ENCODE measurements around the gene JMY. TPM values are rescaled to one million over a fixed set of nuclear protein-coding genes. Genes with fewer than 3 reads are reported as not detected.

Gene JMY
- total and polyA plus RNA-seq, 3 donors from 2014 or later: 13.6 to 31.6 (median 26.6) TPM

DNA sequence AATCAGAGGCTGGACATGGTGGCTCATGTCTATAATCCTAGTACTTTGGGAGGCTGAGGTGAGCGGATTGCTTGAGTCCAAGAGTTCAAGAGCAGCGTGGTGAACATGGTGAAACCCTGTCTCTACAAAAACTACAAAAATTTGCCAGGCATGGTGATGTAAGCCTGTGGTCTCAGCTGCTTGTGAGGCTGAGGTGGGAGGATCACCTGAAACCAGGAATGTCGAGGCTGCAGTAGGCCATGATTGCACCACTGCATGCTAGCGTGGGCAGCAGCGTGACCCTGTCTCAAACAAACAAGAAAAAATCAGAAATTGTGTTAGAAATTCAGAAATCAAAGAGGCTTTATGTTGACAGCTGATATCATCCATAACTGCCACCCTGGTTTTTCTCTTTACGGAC lies 21.4 kb downstream of the JMY start:
- no peak for DNase-seq
- H3K9me3 ChIP-seq: no peaks in the 10 kb centered on the region
- H3K27me3 ChIP-seq: no peaks in the 10 kb centered on the region
- H3K4me1 ChIP-seq: no peaks in the 10 kb centered on the region
- H3K4me3 ChIP-seq: no peak overlapping the region
- intact Hi-C loops (cut with DNase I; ENCODE audit: low total_unique reads): no loop called here
- no peak overlapping the region for H3K27ac ChIP-seq
- 95 to 98% methylated on average over 6 of the region's 6 CpGs for WGBS, 2 donors
- no peaks in the 10 kb centered on the region for H3K36me3 ChIP-seq (ENCODE audit: low read depth, missing control alignments)
- TF ChIP-seq POLR2A (IDR thresholded peaks at IDR 0.05) (no peak), CTCF (IDR thresholded peaks at IDR 0.05) (no peak)

DNA sequence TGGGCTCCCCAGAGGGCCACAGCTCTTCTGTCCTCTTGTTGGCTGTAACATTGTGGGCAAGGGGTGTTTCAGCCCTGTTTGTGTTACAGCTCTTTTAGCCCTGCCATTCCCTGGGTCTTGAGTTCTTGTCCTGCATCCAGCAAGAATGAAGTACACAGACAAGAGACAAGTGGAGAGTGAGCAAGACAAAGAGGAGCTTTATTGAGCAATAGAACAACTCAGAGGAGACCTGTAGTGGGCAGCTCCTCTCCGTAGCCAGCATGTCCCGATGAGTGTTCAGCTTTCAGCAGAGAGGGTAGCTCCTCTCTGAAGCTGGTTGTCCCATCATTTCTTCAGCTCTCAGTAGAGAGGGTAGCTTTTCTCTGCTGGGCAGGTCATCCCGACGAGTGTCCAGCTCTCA lies 22.9 kb downstream of the JMY start:
- intact Hi-C loops (cut with DNase I; ENCODE audit: low total_unique reads): no loop called here
- no peaks in the 10 kb centered on the region for H3K9me3 ChIP-seq
- no peak for TF ChIP-seq CTCF (IDR thresholded peaks at IDR 0.05)
- no peak for TF ChIP-seq POLR2A (IDR thresholded peaks at IDR 0.05)
- DNase-seq: no peak
- H3K27ac ChIP-seq: no peak overlapping the region
- no peaks in the 10 kb centered on the region for H3K4me1 ChIP-seq
- no peaks in the 10 kb centered on the region for H3K27me3 ChIP-seq
- no peaks in the 10 kb centered on the region for H3K36me3 ChIP-seq (ENCODE audit: low read depth, missing control alignments)
- WGBS, 2 donors: 91 to 96% methylated on average over 4 of the region's 4 CpGs
- H3K4me3 ChIP-seq: no peak overlapping the region

DNA sequence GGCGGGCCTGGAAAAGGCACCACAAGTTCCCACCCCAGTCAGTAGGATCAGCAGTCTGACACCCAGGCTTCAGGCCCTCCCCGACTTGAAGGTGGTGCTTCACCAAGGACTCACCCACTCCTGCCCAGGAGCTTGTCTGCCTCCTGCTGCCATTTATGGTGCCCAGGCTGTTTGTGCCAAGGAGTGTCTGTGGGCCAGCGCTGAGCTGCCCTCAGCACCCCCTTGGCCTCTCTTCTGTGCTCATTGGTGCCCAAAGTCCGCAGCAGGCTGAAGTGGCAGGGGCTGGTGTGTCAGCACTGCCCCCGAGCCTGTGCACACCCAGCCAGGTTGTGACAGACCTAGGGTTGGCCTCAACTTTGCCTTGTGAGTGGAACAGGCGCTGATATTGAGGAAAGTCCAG lies 23.5 kb downstream of the JMY start:
- no peaks in the 10 kb centered on the region for H3K9me3 ChIP-seq
- TF ChIP-seq CTCF (IDR thresholded peaks at IDR 0.05) (no peak), POLR2A (IDR thresholded peaks at IDR 0.05) (no peak)
- no peaks in the 10 kb centered on the region for H3K27me3 ChIP-seq
- no peak overlapping the region for H3K27ac ChIP-seq
- intact Hi-C loops (cut with DNase I; ENCODE audit: low total_unique reads): no loop called here
- no peaks in the 10 kb centered on the region for H3K36me3 ChIP-seq (ENCODE audit: low read depth, missing control alignments)
- 60 to 84% methylated on average over 1 to 6 of the region's 6 CpGs for WGBS, 2 donors
- H3K4me1 ChIP-seq: no peaks in the 10 kb centered on the region
- no peak for DNase-seq
- no peak overlapping the region for H3K4me3 ChIP-seq

DNA sequence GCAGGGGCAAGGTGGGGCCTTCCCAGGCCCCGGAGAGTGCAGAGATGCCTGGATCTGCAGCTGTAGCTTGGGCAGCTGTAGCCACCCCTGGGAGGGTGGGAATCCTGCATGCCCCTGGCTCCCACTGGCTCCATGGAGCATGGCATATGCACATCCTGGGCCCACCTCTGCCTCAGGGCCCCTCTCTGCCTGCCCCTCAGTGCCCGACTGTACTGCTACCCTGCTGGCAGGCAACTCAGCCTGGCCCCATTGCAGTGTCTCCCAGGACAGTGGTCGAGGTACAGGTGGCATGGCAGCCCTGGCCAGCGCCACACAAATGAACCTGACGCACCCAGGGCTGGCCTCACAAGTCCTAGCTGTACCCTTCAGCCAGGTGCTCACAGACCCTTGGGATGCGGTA lies 23.9 kb downstream of the JMY start:
- H3K4me1 ChIP-seq: no peaks in the 10 kb centered on the region
- no peak for TF ChIP-seq CTCF (IDR thresholded peaks at IDR 0.05)
- no peak for TF ChIP-seq POLR2A (IDR thresholded peaks at IDR 0.05)
- no peaks in the 10 kb centered on the region for H3K27me3 ChIP-seq
- no peaks in the 10 kb centered on the region for H3K36me3 ChIP-seq (ENCODE audit: low read depth, missing control alignments)
- H3K4me3 ChIP-seq: no peak overlapping the region
- H3K27ac ChIP-seq: no peak overlapping the region
- no peaks in the 10 kb centered on the region for H3K9me3 ChIP-seq
- DNase-seq: no peak
- WGBS, 2 donors: 98% methylated on average over 6 of the region's 6 CpGs; no CpG with 5 or more reads in 1 of the 2 donors
- intact Hi-C loops (cut with DNase I; ENCODE audit: low total_unique reads): no loop called here

GRCh38 chr5:79261897-79262296 lies 26.0 kb downstream of the JMY start:
- TF ChIP-seq CTCF (IDR thresholded peaks at IDR 0.05): no peak
- no peak for TF ChIP-seq POLR2A (IDR thresholded peaks at IDR 0.05)
- WGBS, 2 donors: 68 to 75% methylated on average over 4 of the region's 4 CpGs
- Histone ChIP-seq H3K27ac (no peak overlapping the region), H3K9me3 (no peaks in the 10 kb centered on the region), H3K27me3 (no peaks in the 10 kb centered on the region), H3K4me1 (no peaks in the 10 kb centered on the region), H3K4me3 (no peak overlapping the region), H3K36me3 (ENCODE audit: low read depth, missing control alignments) (no peaks in the 10 kb centered on the region)
- intact Hi-C loops (cut with DNase I; ENCODE audit: low total_unique reads): no loop called here
- no peak for DNase-seq
